ENCODE measurements around the gene TAS2R20.

TAS2R20 gene

GRCh38 chr12:10960211-10960610 lies 37.9 kb downstream of the TAS2R20 start:
- DNase-seq (ENCODE audit: low read depth in 2 of 2) = no peak

DNA sequence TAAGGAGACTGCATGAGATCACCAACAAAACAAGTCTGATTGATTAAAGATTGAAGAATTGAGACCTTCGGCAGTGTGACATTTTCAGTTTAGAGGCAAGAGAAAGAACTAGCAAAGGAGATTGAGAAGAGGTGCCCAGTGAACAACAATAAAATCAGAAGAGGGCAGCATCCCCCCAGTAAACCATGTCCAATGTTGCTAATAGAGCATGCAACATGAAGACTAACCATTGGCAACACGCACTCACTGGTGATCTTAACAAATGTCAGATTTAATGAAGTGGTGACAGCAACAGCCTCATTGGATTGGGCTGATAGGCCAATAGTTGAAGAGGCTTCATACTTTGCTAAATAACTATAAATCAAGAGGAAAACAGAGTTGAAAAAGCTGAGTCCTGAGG lies 38.3 kb downstream of the TAS2R20 start:
- no peak for DNase-seq (ENCODE audit: low read depth in 2 of 2)

- no peak for DNase-seq (ENCODE audit: low read depth in 2 of 2)
These were observed 40.4 kb downstream of the TAS2R20 start for GRCh38 chr12:10957741-10958140.

GRCh38 chr12:10956085-10956484 lies 42.0 kb downstream of the TAS2R20 start:
- no peak for DNase-seq (ENCODE audit: low read depth in 2 of 2)

DNA sequence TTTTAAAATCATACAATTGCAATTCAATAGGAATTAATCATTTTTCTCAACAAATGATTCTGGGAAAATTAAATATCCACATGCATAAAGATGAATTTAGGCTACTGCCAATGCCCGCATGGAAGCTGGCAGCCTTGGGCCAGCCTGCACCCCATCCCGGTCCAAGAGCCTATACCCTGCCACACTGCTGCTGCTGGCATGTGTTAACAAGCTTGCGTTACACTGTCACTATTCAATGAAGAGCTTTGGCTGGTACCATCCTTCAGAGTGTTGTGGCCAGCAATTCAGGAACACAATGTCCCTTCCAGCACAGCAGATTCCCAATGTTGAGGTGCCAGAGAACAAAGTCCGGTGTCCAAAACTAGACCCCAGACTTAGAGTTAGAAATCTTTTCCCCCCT lies 45.5 kb downstream of the TAS2R20 start:
- DNase-seq (ENCODE audit: low read depth in 2 of 2) = no peak

All from stimulated activated CD4-positive, alpha-beta T cell treated with anti-CD3 and anti-CD28 coated beads, Interleukin-1b, Interleukin-23, amount 100 ng/mL, for 1 hour (primary cell).